H1 (cell line): ENCODE data around the gene GNB1. TPM values are rescaled to one million over a fixed set of nuclear protein-coding genes. Genes with fewer than 3 reads are reported as not detected.

Experiments used
- CTCF ChIA-PET: fragments of 300-600 bp; sonication (Branson Sonifier 250); formaldehyde crosslinking; loops from one replicate; lab custom pipeline; 2021; ENCODE audit not compliant: partially characterized antibody; lab: Charles Lee
- POLR2A ChIA-PET: fragments of 300-600 bp; sonication (Branson Sonifier 250); formaldehyde crosslinking; loops from one replicate; lab custom pipeline; 2021; ENCODE audit warnings: inconsistent platforms; ENCODE audit not compliant: partially characterized antibody; lab: Charles Lee
- DNase-seq, 2 experiments: peaks; one replicate each; pipeline versions ENCODE4 v3.0.0 to v3.0.0-alpha.2; 2010 to 2022; ENCODE audit warnings: low spot score in 2 of 2, low read depth in 1 of 2, mixed read lengths in 1 of 2
- FAIRE-seq: peaks from 2 replicates; lab custom pipeline; 2011; peaks lifted over from hg19 to GRCh38; lab: Jason Lieb, UNC
- H2AFZ ChIP-seq: 2 replicates; pipeline ENCODE4 v1.8.1; 2012; ENCODE audit warnings: low read length, inconsistent platforms
- H2AK5ac ChIP-seq: 2 replicates; pipeline ENCODE4 v1.6.1; 2013; ENCODE audit warnings: low read depth, low read length
- H2BK120ac ChIP-seq: replicated peaks from 2 replicates; pipeline ENCODE3; 2013; ENCODE audit warnings: low read depth, low read length, inconsistent platforms
- H2BK12ac ChIP-seq: 2 replicates; pipeline ENCODE4 v1.6.1; 2013; ENCODE audit warnings: low read depth, low read length
- H2BK15ac ChIP-seq: 2 replicates; pipeline ENCODE4 v1.6.1; 2013; ENCODE audit warnings: low read length
- H2BK20ac ChIP-seq: 2 replicates; pipeline ENCODE4 v1.6.1; 2013; ENCODE audit warnings: low read length
- H2BK5ac ChIP-seq: 2 replicates; pipeline ENCODE4 v1.6.1; 2013; ENCODE audit warnings: low read depth, low read length
- H3K14ac ChIP-seq: 2 replicates; pipeline ENCODE4 v1.6.1; 2013; ENCODE audit warnings: inconsistent platforms; ENCODE audit not compliant: insufficient read length
- H3K18ac ChIP-seq: 2 replicates; pipeline ENCODE4 v1.6.1; 2013; ENCODE audit warnings: low read length; ENCODE audit errors: extremely low read depth
- H3K23ac ChIP-seq: 2 replicates; pipeline ENCODE4 v1.6.1; 2013; ENCODE audit warnings: inconsistent platforms; ENCODE audit not compliant: insufficient read length
- H3K23me2 ChIP-seq: 2 replicates; pipeline ENCODE4 v1.6.1; 2013; ENCODE audit warnings: low read depth, low read length
- H3K27ac ChIP-seq: 2 replicates; pipeline ENCODE4 v1.6.1; 2011; ENCODE audit warnings: low read depth, low read length, inconsistent platforms
- H3K27me3 ChIP-seq, 4 experiments: replicated peaks in 1 of 4; 1 replicate in 1 of 4; 2 replicates in 3 of 4; pipeline versions ENCODE4 v1.6.1 to v1.8.1; 2011 to 2013; ENCODE audit warnings: low read length in 3 of 4, mild to moderate bottlenecking in 3 of 4, inconsistent platforms in 2 of 4, mixed read lengths in 2 of 4, moderate library complexity in 1 of 4; ENCODE audit not compliant: control insufficient read depth in 3 of 4, insufficient read depth in 3 of 4; ENCODE audit errors: extremely low read depth in 1 of 4
- H3K36me3 ChIP-seq, 4 experiments: 2 replicates each; pipeline versions ENCODE4 v1.6.1 to v1.8.1; 2011 to 2013; ENCODE audit warnings: mild to moderate bottlenecking in 4 of 4, low read length in 3 of 4, moderate library complexity in 2 of 4, control low read depth in 1 of 4, inconsistent platforms in 1 of 4; ENCODE audit not compliant: insufficient read depth in 4 of 4, control insufficient read depth in 2 of 4
- H3K4ac ChIP-seq: replicated peaks from 2 replicates; pipeline ENCODE3; 2013; ENCODE audit warnings: low read length, low read depth, mixed read lengths, inconsistent platforms; ENCODE audit not compliant: insufficient read length
- H3K4me1 ChIP-seq, 4 experiments: replicated peaks in 1 of 4; 1 replicate in 1 of 4; 2 replicates in 3 of 4; pipeline versions ENCODE4 v1.6.1 to v1.8.1; 2011 to 2013; ENCODE audit warnings: low read length in 3 of 4, inconsistent platforms in 2 of 4, mixed read lengths in 1 of 4; ENCODE audit not compliant: insufficient read depth in 4 of 4, control insufficient read depth in 3 of 4
- H3K4me2 ChIP-seq, 2 experiments: 2 replicates each; pipeline versions ENCODE4 v1.6.1 to v1.8.1; 2011 to 2013; ENCODE audit warnings: low read depth in 2 of 2, low read length in 2 of 2, control low read depth in 1 of 2, inconsistent platforms in 1 of 2, mild to moderate bottlenecking in 1 of 2; ENCODE audit not compliant: insufficient read depth in 1 of 2
- H3K4me3 ChIP-seq, 4 experiments: fragments of 200-600, 300-600 bp in 1 of 4; sonication (generic), shearing (Covaris generic), sonication (Bioruptor Twin) in 1 of 4; 2 replicates each; pipeline versions ENCODE4 v1.5.1 to v1.8.1; 2011 to 2016; ENCODE audit warnings: low read length in 4 of 4, low read depth in 3 of 4, control low read depth in 2 of 4, inconsistent platforms in 2 of 4, mild to moderate bottlenecking in 2 of 4, mixed read lengths in 1 of 4, moderate library complexity in 1 of 4; ENCODE audit not compliant: insufficient read depth in 2 of 4; ENCODE audit errors: extremely low read depth in 1 of 4
- H3K56ac ChIP-seq: replicated peaks from 2 replicates; pipeline ENCODE3; 2013; ENCODE audit warnings: low read depth, mild to moderate bottlenecking, mixed read lengths, low read length, inconsistent platforms; ENCODE audit not compliant: insufficient read length
- H3K79me1 ChIP-seq: 2 replicates; pipeline ENCODE4 v1.6.1; 2013; ENCODE audit warnings: low read depth, low read length, control low read depth
- H3K79me2 ChIP-seq, 2 experiments: 2 replicates each; pipeline versions ENCODE4 v1.6.1 to v1.8.1; 2012 to 2013; ENCODE audit warnings: low read length in 2 of 2, mild to moderate bottlenecking in 2 of 2, inconsistent platforms in 1 of 2; ENCODE audit not compliant: insufficient read depth in 2 of 2, control insufficient read depth in 1 of 2
- H3K9ac ChIP-seq, 4 experiments: replicated peaks in 1 of 4; 1 replicate in 1 of 4; 2 replicates in 3 of 4; pipeline versions ENCODE4 v1.6.1 to v1.8.1; 2011 to 2013; ENCODE audit warnings: low read depth in 3 of 4, low read length in 3 of 4, control low read depth in 2 of 4, mild to moderate bottlenecking in 2 of 4, moderate library complexity in 2 of 4, inconsistent platforms in 1 of 4; ENCODE audit errors: extremely low read depth in 1 of 4
- H3K9me3 ChIP-seq, 2 experiments: 2 replicates each; pipeline versions ENCODE4 v1.6.1 to v1.8.1; 2012 to 2013; ENCODE audit warnings: mild to moderate bottlenecking in 2 of 2, moderate library complexity in 2 of 2, control low read depth in 1 of 2, inconsistent platforms in 1 of 2, low read depth in 1 of 2, low read length in 1 of 2, mixed read lengths in 1 of 2; ENCODE audit not compliant: insufficient read depth in 2 of 2
- H4K20me1 ChIP-seq, 2 experiments: replicated peaks in 1 of 2; 2 replicates each; pipeline versions ENCODE3 to v1.8.1; 2011 to 2013; ENCODE audit warnings: inconsistent platforms in 2 of 2, low read length in 2 of 2, mild to moderate bottlenecking in 1 of 2; ENCODE audit not compliant: insufficient read depth in 2 of 2, control insufficient read depth in 1 of 2
- H4K5ac ChIP-seq: 2 replicates; pipeline ENCODE4 v1.6.1; 2013; ENCODE audit warnings: low read length, low read depth, mixed read lengths, inconsistent platforms; ENCODE audit not compliant: insufficient read length
- H4K8ac ChIP-seq: 2 replicates; pipeline ENCODE4 v1.8.0; 2013; ENCODE audit warnings: mild to moderate bottlenecking, moderate library complexity, low read length, inconsistent platforms; ENCODE audit not compliant: insufficient read depth; ENCODE audit errors: extremely low read depth
- H4K91ac ChIP-seq: replicated peaks from 2 replicates; pipeline ENCODE3; 2013; ENCODE audit warnings: low read length, mixed read lengths, inconsistent platforms; ENCODE audit not compliant: insufficient read length
- BRCA1 ChIP-seq: IDR thresholded peaks from 2 replicates; pipeline ENCODE4 v1.6.1; 2012; ENCODE audit warnings: low read depth, low read length, improper control_type of control experiment
- EGR1 ChIP-seq: IDR thresholded peaks from 2 replicates; pipeline ENCODE4 v1.6.1; 2011; ENCODE audit warnings: low read depth, low read length, borderline replicate concordance
- KDM5A ChIP-seq: fragments of 200-600 bp; IDR thresholded peaks from 2 replicates; pipeline ENCODE4 v1.7.1; 2012; ENCODE audit warnings: mild to moderate bottlenecking, low read length, inconsistent platforms, mixed read lengths
- RNF2 ChIP-seq: fragments of 200-900, 300-1000 bp; sonication (generic); IDR thresholded peaks from 2 replicates; pipeline ENCODE4 v1.7.1; 2016; ENCODE audit warnings: borderline replicate concordance, low read depth, mild to moderate bottlenecking, antibody characterized with exemption, low read length; ENCODE audit not compliant: poor library complexity, severe bottlenecking; ENCODE audit errors: missing control alignments
- SIRT6 ChIP-seq: IDR thresholded peaks from one replicate; pipeline ENCODE4 v1.7.1; 2012; ENCODE audit warnings: low read length, inconsistent platforms
- SP1 ChIP-seq: IDR thresholded peaks from 2 replicates; pipeline ENCODE4 v1.6.1; 2011; ENCODE audit warnings: low read depth, low read length
- SP2 ChIP-seq: IDR thresholded peaks from 2 replicates; pipeline ENCODE4 v1.6.1; 2012; ENCODE audit warnings: mild to moderate bottlenecking, low read length, inconsistent platforms
- SP4 ChIP-seq: IDR thresholded peaks from 2 replicates; pipeline ENCODE4 v1.6.1; 2012; ENCODE audit warnings: low read length, inconsistent platforms
- TBP ChIP-seq: IDR thresholded peaks from 2 replicates; pipeline ENCODE4 v1.6.1; 2011; ENCODE audit warnings: low read depth, low read length, improper control_type of control experiment
- TEAD4 ChIP-seq: IDR thresholded peaks from 2 replicates; pipeline ENCODE4 v1.6.1; 2012; ENCODE audit warnings: low read depth, low read length, inconsistent platforms, mixed read lengths
- ZNF274 ChIP-seq: IDR thresholded peaks from 2 replicates; pipeline ENCODE4 v1.7.0; 2012; ENCODE audit warnings: low read length, borderline replicate concordance; ENCODE audit errors: extremely low read depth
- WGBS, 2 experiments: shearing (Covaris generic) in 1 of 2; methylation state at CpG; one replicate each; pipeline versions ENCODE4 v1.1.6 to v1.1.7; 2013 to 2015; ENCODE audit warnings: low lambda C conversion rate in 2 of 2, mixed read lengths in 2 of 2, inconsistent platforms in 1 of 2, low coverage in 1 of 2, missing lambda C conversion rate in 1 of 2; ENCODE audit not compliant: insufficient replicate concordance in 2 of 2, insufficient coverage in 1 of 2, insufficient read length in 1 of 2; ENCODE audit errors: extremely low coverage in 1 of 2, missing lambda C conversion rate in 1 of 2; 5-methylcytosine and 5-hydroxymethylcytosine counted together
- polyA plus RNA-seq, 7 experiments: library from polyadenylated mRNA; depleted of rRNA in 3 of 7; stranded (reverse) in 5 of 7; unstranded in 2 of 7; fragments of >200 nt in 5 of 7; fragments of 200-250 nt in 2 of 7; gene quantifications; 1 replicate in 5 of 7; 2 replicates in 1 of 7; 4 replicates in 1 of 7; pipeline versions ENCODE4 v1.2.1 to v1.2.3, GENCODE V29; 2011 to 2013; ENCODE audit warnings: missing spikeins in 2 of 7, mixed read lengths in 2 of 7
- total RNA-seq: library from RNA; stranded (reverse); fragmentation: NEBNext Ultra II Directional; extraction: Animal tissue kit (Norgen Biotek cat#: 25700); gene quantifications from 2 replicates; pipeline ENCODE4 v1.2.1, GENCODE V29; 2021
- TF ChIP-seq, protein P1 (sequence below), 3 experiments: IDR thresholded peaks; 1 replicate in 2 of 3; 2 replicates in 1 of 3; pipeline versions ENCODE4 v1.5.1 to v1.6.1; 2011; ENCODE audit warnings: low read length in 3 of 3, mild to moderate bottlenecking in 3 of 3, inconsistent platforms in 2 of 3, low read depth in 1 of 3, moderate library complexity in 1 of 3; ENCODE audit not compliant: insufficient read depth in 1 of 3; ENCODE audit errors: control extremely low read depth in 1 of 3

Gene GNB1
- total and polyA plus RNA-seq, 2 of the 8 experiments (the other 6 are each of a cell fraction or from before 2014, with no cell fraction given): 343 to 382 TPM

DNA sequence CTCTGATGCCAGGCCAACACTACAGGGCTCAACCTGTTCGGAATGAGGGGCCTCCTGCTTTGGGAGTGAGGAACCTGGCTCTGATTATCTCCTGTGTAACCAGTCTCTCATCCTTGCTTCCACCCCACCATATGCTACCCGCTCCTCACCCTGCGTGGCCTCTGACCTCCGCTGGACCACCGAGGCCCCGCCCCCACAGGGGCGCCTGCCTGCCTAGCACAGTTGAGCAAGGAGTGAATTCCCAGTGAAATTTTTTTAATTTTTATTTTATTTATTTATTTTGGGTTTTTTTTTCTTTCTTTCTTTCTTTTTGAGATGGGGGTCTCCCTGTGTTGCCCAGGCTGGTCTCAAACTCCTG is 1.9 kb upstream of the GNB1 start:
- peaks cover 0 to 5% of the 10 kb centered on the region in 2 experiments for H4K20me1 ChIP-seq
- no peak overlapping the region for H2BK120ac ChIP-seq
- peaks cover 23 to 25% of the 10 kb centered on the region in 2 experiments for H3K79me2 ChIP-seq
- no peak overlapping the region for H4K5ac ChIP-seq
- H2BK5ac ChIP-seq: no peak overlapping the region
- H3K79me1 ChIP-seq: no peaks in the 10 kb centered on the region; the same call in 1 of the 2 replicates
- ChIA-PET POLR2A (interaction anchor here (1.1 to 1.7 kb wide), 4 partner anchors 9 to 113 kb away, joined by 3 to 10 read pairs (median 7); no protein-coding TSS in a partner anchor), CTCF (interaction anchor here (1.4 to 1.6 kb wide), 3 partner anchors 9 to 32 kb away, joined by 3 to 9 read pairs (median 4); no protein-coding TSS in a partner anchor)
- H2BK15ac ChIP-seq: no peak overlapping the region
- no peak for DNase-seq
- no peaks in the 10 kb centered on the region for H3K36me3 ChIP-seq
- WGBS, 2 experiments: 86% methylated on average over 7 of the region's 7 CpGs; no CpG with 5 or more reads in 1 of the 2 experiments
- H2AFZ ChIP-seq: no peak overlapping the region
- no peak overlapping the region for H3K56ac ChIP-seq
- H2BK20ac ChIP-seq: no peak overlapping the region
- no peaks in the 10 kb centered on the region; a peak in 3 of 7 replicates for H3K27me3 ChIP-seq
- no peak overlapping the region for H3K4ac ChIP-seq
- no peaks in the 10 kb centered on the region for H3K9me3 ChIP-seq
- H3K27ac ChIP-seq: no peak overlapping the region
- no peak for FAIRE-seq
- H3K18ac ChIP-seq: no peak overlapping the region
- no peak overlapping the region for H2BK12ac ChIP-seq
- H4K91ac ChIP-seq: no peak overlapping the region
- no peak overlapping the region; a peak in 1 of 4 replicates for H3K4me2 ChIP-seq
- no peak overlapping the region for H2AK5ac ChIP-seq
- no peak overlapping the region for H3K9ac ChIP-seq
- H3K14ac ChIP-seq: no peak overlapping the region
- peaks cover 0 to 22% (median 16%) of the 10 kb centered on the region in 4 experiments; a peak in 6 of 7 replicates for H3K4me1 ChIP-seq
- H3K4me3 ChIP-seq: no peak overlapping the region
- no peak overlapping the region for H3K23ac ChIP-seq
- no peak overlapping the region for H4K8ac ChIP-seq
- peaks cover 7% of the 10 kb centered on the region; the same call in 1 of the 2 replicates for H3K23me2 ChIP-seq
- TF ChIP-seq RNF2: no peak
- no peak for TF ChIP-seq BRCA1
- no peak for TF ChIP-seq SP4
- no peak for TF ChIP-seq KDM5A
- TF ChIP-seq, protein P1, sequence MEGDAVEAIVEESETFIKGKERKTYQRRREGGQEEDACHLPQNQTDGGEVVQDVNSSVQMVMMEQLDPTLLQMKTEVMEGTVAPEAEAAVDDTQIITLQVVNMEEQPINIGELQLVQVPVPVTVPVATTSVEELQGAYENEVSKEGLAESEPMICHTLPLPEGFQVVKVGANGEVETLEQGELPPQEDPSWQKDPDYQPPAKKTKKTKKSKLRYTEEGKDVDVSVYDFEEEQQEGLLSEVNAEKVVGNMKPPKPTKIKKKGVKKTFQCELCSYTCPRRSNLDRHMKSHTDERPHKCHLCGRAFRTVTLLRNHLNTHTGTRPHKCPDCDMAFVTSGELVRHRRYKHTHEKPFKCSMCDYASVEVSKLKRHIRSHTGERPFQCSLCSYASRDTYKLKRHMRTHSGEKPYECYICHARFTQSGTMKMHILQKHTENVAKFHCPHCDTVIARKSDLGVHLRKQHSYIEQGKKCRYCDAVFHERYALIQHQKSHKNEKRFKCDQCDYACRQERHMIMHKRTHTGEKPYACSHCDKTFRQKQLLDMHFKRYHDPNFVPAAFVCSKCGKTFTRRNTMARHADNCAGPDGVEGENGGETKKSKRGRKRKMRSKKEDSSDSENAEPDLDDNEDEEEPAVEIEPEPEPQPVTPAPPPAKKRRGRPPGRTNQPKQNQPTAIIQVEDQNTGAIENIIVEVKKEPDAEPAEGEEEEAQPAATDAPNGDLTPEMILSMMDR (IDR thresholded peaks at IDR 0.05; ENCODE audit: control extremely low read depth in 1 of 3, insufficient read depth in 1 of 3, low read depth in 1 of 3, low read length in 3 of 3): no peak
- TF ChIP-seq EGR1: no peak
- TF ChIP-seq TBP: no peak
- no peak for TF ChIP-seq TEAD4
- TF ChIP-seq SP2: no peak
- TF ChIP-seq SP1: no peak
- no peak for TF ChIP-seq ZNF274
- TF ChIP-seq SIRT6: no peak
